NCI-H345 treated with DMSO at 0.1 percent for 48 hours (cell line): ENCODE results near the gene MBIP.
A peak's percentile ranks its signal among the peaks of the same experiment; 100 is the strongest.
"Not testable (repeated sequence)": the region's sequence is repeated elsewhere in the genome, so short reads cannot be mapped to it uniquely, and the experiment has no call there.

Experiments used
- DNase-seq: peaks from one replicate; lab custom pipeline; 2025; ENCODE audit not compliant: unreplicated experiment; lab: John Stamatoyannopoulos, UW

MBIP gene, protein sequence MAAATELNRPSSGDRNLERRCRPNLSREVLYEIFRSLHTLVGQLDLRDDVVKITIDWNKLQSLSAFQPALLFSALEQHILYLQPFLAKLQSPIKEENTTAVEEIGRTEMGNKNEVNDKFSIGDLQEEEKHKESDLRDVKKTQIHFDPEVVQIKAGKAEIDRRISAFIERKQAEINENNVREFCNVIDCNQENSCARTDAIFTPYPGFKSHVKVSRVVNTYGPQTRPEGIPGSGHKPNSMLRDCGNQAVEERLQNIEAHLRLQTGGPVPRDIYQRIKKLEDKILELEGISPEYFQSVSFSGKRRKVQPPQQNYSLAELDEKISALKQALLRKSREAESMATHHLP

DNA sequence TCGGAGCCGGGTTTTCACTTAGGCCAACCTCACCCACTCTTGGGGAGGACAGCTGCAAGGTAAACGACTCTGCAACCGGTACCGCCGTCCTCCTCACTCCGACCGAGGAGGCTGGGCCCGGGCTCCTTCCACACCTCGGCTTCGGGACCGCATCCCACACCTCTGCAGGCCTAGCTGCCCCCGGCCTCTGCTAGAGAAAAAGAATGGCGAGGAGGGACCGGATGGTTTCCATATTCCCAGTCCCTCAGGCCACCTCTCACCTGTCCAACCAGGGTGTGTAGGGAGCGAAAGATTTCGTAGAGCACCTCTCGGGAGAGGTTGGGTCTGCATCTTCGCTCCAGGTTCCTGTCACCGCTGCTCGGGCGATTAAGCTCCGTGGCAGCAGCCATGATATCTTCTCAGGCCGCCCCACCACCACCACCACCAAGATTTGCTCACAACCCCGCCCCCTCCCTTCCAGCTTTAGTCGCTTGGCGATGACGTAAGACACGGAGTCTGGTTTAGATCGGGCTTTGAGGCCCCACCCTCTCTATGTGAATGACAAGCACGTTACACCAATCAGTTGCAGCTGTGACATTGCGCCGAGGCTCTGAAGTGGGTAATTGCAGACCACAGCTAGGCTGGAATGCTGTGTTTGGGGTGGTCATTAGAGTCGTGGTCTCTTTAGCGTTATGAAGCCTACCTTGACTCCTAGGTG is at the start of gene MBIP:
MBIP (minus strand) TSS at position 438 of the 697 bp plus-strand sequence; CDS start at position 389, 49 bp downstream.
- peak; percentile 94 for DNase-seq

DNA sequence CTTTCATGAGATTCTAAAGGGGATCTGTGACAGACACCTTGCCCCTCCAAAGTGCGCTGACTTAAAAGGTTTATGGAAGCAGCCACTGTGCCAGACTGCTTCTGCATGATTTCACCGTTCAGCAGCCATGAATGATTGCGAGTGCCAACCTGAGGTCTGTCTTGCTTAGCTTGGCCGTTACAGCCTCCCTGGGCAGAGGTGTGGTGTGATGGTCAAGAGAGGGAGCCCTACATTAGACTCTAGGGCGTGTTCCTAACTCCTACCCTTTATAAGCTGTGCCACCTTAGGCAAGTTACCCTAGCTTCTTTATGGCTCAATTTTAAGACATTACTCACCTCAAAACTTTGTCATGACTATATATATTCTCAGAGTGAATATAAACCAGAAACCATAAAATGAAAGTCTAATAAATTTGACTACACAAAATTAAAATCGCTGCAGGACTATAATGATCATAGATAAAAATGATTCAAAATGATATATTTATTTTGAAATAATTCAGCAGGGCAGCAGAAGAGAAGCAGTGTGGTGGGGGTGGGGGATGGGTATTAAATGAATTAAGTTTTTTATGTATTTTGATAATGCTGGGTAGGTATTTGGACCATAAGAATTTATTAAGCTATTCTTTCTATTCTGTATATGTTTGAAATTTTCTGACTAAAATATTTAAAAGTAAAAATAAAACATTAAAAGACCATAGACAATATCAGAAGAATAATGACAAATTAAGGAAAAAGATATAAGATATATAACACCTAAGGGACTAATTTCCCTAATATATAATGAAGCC is 47.7 kb upstream of the MBIP start:
- DNase-seq = no peak

DNA sequence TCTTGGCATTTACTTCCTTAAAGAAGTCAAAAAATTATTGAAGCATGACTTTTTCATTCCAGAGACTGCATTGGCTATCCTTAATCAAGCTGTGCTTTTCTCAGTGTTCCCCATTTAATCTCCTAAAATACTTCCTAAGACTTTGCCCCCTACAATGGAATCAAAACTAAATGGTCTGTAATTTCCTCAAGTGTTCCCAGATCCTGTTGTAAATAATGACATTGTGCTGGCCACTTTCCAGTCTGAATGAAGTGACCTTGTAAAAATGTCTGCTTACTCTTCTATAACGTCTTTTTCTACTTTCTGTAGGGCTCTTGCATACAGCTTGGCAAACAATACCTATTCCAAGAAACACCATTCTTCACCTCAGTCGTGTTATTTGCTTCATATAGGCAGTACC is 45.3 kb upstream of the MBIP start:
- no peak for DNase-seq

DNA sequence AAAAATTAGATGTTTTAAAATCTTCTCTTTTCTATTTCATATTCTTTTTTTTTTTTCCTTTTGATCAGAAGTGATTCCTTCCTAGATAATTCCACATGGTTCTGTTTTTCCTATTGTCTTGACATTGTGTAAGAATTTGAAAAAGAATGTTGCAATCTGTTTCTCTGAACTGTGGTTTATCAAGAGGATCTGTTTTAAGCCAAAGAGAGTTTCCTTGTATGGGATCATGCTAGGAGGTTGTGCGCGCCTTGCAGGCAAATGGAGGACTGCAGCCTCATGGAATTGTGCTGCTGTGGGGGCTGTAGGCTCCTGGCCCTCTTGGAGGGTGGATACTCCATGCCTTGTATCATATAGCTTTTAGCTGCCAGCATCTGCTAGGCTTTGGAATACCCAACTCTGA is 43.3 kb upstream of the MBIP start:
- no peak for DNase-seq

DNA sequence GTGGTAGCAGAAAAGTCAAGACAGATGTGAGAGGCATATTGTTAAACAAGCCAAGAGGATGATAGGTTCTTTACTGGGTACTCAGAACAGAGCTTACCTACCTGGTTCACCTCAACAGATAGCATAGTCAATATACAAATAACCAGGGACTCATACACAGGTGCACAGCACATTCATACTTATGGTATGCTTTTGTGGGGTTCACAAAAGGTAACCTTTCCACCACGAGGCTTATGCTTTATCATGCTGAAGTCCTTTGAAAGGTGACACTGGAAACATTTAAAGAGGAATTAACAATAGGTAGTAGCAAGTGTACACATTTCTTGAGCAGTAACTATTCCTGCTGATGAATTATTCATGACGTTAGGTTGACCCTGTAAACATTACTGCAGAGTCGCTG is 42.2 kb upstream of the MBIP start:
- peak; percentile 39 for DNase-seq

DNA sequence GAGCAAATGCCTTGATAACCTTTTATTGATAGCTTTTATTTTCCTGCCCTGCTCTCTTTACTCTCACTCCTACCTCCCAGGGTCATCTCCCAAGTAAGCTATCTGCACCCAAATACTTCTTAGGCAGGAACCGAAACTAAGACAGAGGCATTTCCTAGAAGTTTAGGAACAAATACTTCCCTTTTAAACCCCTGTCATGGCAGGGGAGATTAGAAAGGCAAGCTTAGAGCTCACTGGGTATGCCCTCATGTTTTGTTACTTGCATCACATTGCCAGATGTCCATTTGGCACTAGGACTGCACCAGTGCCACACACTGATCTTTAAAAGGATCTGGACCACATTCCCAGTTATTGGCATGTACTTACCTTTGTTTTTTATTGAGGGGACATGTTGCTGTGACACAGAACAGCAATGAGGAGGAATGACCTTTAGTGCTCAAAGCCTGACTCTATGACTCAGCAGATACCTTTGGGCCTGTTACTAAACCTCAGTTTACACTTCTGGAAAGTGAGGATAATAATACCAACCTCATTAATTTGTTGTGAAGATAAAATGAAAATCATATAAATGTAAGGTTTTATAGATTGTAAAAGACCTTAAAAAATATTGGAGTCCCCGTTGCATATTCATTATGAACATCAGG is 40.9 kb upstream of the MBIP start:
- DNase-seq = no peak

DNA sequence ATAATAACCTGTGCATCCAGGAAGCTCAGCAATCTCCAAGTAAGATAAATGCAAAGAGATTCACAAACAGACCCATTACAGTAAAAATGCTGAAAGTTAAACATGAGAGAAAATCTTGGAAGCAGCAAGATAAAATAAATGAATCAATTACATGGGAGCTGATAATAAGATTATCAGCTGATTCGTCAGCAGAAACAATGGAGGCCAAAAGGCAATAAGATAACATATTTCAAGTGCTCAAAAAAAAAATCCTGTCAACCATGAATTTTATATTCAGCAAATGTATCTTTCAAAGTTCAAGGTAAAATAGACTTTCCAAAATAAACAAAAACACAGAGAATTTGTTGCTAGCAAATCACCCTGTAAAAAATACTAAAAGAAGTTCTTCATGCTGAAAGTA is 36.4 kb upstream of the MBIP start:
- DNase-seq = no peak

DNA sequence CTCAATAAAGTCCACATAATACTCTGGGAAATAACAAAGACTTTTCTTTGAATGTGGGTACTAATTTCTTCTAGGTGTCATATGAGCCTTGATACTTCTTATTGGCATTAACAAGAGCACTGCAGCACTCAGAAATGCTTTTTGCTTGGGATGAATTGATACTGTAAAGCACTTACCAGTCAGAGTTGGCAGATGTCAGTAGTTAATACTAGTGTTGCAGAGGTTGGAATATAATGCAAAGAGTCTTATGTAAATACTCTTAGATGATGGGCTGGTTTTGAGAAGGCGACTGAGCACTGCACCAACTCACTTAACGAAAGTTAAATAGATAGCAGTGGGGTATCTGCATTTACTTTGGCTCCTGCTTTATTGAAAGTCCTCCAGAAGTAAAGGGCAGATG is 25.6 kb upstream of the MBIP start:
- peak; percentile 97 for DNase-seq

DNA sequence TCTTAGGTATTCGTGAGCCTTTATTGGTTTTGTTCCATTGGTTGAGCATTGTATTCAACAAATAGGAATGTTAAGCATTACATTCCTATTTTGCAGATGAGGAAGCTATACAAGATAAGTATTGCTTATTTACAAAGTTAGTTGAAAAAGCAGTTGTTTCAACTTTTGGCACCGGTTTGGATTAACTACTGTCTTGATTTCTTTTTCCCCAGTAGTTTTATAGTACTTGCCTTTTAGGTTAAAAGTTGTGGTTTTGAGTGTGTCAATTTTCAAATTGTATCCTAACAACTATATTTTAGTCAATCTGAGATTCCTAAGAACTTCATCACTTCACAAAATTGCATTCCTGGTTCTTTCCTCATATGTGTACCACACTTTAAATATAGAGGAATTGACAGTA is 23.8 kb upstream of the MBIP start:
- DNase-seq = no peak

DNA sequence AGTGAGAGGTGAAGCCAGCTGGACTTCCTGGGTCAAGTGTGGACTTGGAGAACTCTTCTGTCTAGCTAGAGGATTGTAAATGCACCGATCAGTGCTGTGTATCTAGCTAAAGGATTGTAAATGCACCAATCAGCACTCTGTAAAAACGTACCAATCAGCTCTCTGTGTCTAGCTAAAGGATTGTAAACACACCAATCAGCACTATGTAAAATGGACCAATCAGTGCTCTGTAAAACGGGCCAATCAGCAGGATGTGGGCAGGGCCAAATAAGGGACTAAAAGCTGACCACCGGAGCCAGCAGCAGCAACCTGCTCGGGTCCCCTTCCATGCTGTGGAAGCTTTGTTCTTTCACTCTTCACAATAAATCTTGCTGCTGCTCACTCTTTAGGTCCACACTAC is 21.4 kb upstream of the MBIP start:
- DNase-seq = not testable (repeated sequence)

DNA sequence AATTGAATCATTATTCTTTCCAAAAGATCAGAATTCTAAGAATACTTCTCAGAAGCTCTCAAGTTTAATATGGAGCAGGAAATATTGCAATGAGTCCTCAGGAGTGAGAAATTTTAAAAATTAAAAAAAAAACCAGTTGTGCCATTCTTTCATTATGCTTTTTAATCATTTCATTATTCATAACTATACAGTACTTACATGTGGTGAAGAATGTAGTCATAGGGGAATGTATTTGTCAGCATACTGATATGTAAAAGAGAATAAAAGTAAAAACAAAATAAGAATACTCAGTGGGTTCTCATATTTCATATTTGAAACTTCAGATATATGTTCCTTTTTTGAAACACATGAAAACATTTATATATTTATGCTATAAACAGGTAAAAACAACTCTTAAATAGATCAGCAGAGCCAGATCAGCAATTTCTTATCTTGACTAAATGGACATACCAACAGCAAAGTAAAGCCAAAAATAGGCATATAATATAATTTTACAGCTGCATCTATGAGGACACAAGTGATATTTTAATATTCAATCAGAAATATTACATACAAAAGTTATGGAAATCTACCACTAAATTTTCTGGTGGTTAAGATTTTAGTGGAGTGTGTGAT is 19.9 kb upstream of the MBIP start:
- DNase-seq = no peak

DNA sequence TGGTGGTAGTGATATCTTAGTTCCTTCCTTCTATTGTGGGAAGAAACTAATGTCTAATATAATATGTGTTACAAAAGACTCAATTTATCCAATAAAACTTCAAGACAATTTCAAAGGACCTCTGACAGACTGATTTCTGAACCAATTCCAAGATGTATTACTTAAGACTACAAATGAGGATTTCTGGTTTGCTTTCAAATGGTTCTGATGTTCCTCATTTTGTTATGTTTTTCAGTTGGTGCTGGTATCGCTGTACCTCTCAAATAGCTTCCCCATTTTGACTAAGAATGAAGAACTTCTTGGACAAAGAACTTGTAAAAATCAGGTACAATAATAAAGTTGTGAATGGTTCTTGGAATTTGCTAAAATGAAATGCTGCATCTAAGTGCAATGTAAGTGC is 19.4 kb upstream of the MBIP start:
- no peak for DNase-seq

DNA sequence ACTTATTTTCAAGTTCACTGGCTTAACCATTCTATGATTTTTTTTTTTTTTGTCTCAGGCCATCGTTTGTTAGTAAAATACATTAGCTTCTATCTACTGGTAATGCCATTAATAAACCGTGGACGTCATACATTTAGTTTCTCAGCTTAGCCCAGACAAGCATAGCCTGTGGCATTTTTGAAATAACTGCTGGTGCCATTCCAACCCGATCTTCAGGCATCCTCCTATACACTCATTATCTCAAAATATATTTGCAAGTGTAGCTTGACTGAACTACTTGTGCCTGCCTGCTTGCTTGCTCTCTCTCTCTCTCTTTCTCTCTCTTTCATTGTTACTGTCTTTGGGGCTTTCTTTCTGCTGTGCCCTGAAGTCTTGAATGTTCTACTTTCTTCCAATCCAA is 12.7 kb upstream of the MBIP start:
- no peak for DNase-seq

DNA sequence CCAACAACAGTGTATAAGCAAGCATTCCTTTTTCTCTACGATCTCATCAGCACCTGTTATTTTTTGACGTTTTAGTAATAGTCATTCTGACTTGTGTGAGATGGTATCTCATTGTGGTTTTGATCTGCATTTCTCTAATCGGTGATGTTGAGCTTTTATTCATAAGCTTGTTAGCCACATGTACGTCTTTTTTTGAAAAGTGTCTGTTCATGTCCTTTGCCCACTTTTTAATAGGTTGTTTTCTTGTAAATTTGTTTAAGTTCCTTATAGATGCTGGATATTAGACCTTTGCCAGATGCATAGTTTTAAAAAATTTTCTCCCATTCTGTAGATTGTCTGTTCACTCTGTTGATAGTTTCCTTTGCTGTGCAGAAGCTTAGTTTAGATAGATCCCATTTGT is 7.1 kb upstream of the MBIP start:
- not testable (repeated sequence) for DNase-seq

DNA sequence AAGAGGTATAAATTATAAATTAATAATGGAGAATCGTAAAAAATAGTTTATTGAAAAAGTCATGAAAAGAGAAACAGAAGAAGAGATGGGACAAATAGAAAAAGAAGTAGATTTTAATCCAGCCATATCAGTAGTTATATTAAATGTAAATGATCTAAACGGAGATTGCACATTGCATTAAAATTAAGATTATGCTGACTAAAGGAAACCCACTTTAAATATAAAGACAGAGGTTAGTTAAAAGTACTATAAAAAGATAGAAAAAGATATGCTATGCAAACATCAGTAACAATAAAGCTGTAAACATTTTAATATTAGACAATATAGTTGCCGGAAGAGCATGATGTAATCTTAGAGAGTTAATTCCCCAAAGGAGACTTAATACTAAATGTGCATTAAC is 5.4 kb upstream of the MBIP start:
- no peak for DNase-seq

DNA sequence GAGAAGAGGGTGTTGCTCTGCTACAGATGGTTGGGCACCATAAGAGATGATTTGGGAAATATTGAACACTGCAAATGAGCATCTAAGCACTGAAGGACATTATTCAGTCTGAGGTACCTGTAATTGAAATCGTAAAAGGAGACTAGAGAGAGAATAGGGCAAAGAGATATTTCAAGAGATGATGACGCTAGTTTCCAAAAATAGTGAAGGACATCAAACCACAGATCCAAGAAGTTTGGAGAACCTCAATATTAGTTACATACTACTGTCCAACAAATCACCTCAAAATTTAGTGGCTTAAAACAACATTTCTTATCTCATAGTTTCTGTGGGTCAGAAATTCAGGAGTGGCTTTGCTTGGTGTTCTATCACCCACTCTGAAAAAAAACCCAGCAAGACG is 4.5 kb upstream of the MBIP start:
- DNase-seq = no peak

DNA sequence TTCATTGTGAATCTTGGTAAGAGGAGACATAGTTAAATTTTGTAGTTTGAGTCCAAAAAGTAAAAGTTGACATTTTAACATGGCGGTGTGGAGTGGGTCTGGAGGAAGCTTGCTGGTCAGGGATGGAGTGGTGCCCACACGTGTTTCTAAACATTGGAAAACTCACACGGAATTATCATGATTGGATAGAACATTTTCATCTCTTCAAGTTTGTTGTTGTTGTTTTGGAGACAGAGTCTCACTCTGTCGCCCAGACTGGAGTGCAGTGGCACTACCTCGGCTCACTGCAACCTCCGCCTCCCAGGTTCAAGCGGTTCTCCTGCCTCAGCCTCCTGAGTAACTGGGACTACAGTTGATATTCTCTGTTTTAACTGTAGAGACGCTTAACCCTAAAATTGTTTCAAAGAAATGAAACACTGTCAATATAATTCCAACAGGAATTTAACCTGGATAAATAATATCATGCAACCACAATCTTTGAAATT is 502 bp upstream of the MBIP start:
- DNase-seq = no peak

DNA sequence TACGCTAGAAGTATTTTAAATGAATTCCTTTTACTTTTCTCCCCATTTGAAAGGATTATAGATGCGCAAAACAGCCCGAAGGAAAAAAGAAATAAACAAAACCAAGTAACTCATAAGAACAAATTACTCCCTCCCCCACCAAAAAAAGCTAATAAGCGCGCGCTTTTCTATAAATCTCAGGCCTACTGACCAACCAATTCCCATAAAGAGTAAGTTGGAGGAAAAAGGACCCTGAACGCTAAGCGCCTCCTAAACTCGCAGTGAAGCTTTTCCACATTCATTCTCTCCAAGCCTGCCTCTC is 588 bp downstream of the MBIP start:
- DNase-seq = no peak

DNA sequence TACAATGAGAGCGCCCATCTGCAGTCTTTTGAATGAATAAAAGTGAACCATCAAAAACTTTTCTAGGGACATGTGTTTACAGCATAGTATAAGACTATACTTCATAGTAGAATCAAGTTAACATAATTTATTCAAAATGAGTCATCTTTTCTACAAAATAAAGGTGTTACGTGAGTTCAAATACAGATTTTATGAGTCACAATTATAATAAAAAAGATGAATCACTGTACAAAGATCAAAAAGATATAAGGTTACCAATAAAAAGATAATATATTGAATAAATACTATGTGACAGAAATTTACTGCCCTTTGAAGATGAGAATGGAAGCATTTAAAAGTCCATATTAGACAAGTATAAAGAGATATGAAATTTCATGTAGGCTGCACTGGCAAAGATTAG is 2.8 kb downstream of the MBIP start:
- peak; percentile 10 for DNase-seq

DNA sequence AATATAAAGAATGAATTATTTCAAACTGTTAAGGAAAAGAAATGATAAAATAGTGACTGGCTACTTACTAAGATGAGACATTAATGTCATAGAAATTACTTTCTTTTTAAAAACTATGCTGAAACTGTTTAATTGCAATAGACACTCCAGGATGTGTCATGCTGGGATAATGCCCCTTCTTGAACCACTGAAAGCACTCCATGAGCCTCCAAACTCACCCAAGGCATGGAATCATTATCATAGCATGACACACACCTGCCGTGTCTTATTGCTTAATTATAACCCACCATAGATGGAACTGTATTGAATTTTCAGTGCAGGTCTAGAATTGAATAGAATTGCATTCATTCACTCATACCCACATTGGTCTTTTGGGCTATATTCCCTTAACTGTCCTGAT is 4.3 kb downstream of the MBIP start:
- peak; percentile 96 for DNase-seq
